HG02678 (cell line): Measurements from ENCODE around the gene DCN.

ENCODE experiments used
- ATAC-seq: cut with Tn5 transposase; IDR thresholded peaks from one replicate; pipeline ENCODE4 v1.9.1; 2021; ENCODE audit warnings: mild to moderate bottlenecking, moderate library complexity; ENCODE audit not compliant: unreplicated experiment

DCN gene

DNA sequence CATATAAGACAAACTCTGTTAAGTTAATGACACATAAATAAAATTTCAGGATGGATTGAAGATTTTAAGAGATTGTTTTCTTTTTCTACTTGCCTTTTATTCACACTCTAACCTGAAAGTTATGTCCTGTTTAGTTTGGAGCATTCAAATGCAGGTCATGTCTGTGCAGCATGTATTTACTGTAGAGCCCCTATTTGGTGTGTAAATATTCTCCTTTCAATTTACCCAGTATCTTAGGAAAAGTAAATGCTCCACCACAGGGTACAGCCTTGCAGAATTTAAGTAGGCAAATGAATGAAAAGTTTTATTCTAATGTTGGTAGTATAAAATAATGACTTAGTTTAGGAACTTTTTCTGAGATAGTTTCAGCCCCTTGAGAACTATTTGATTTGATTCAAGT lies 6.2 kb upstream of the DCN start:
- ATAC-seq: no peak

DNA sequence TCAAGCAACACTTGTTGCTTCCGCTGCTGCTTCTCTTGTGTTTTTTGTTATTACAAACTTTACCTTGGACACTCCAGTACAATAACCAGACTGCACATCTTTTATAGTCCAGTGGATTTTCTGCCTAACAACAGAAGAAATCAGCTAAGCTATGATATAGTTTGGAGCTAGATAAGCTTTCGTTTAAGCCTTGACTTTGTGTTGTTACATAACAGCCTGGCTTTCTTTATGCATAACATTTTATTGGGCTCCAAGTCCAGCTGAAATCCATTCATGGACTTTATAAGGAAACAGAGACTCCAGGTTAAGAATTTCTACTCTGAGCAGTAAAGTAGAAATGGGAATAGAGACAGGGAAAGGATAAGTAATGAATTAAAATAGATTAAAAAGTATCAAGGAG lies 3.5 kb upstream of the DCN start:
- ATAC-seq: no peak

DNA sequence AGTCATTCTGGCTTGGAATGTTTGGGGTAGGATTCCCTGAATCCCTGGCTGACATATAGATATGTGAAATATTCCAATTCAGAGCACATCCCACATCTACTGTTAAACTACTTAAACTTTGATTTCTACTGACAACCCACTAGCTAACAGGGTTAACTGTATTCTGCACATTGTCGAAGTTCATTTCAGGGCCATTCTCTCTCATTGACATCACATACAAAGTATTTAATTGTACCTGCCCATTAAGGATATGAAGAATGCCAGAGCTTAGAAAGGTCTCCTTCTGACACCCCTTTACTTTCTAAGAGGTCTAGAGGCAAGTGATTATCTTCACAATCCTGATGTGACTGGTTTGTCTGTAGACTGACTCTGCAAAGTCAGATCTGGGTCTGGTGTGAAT lies 2.8 kb upstream of the DCN start:
- no peak for ATAC-seq

DNA sequence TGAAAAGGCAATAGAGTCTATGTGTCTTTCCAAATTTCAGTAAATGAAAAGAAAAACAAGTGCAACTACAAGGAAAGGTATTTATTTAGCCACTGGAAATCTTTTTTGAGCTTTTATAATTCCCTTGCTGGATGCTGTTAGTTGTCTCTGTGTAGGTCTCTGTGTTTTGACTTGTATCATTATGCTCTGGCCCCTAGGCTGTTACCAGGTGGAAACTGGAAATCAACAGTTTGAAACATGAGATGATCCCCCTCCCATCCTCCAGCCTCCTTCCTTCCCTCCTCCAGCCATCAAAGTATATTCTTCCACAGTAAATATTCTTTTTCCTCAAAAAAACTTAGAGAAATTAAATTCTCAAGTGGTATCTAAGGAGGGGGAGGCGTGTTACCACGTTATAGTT lies 934 bp upstream of the DCN start:
- ATAC-seq: no peak

DNA sequence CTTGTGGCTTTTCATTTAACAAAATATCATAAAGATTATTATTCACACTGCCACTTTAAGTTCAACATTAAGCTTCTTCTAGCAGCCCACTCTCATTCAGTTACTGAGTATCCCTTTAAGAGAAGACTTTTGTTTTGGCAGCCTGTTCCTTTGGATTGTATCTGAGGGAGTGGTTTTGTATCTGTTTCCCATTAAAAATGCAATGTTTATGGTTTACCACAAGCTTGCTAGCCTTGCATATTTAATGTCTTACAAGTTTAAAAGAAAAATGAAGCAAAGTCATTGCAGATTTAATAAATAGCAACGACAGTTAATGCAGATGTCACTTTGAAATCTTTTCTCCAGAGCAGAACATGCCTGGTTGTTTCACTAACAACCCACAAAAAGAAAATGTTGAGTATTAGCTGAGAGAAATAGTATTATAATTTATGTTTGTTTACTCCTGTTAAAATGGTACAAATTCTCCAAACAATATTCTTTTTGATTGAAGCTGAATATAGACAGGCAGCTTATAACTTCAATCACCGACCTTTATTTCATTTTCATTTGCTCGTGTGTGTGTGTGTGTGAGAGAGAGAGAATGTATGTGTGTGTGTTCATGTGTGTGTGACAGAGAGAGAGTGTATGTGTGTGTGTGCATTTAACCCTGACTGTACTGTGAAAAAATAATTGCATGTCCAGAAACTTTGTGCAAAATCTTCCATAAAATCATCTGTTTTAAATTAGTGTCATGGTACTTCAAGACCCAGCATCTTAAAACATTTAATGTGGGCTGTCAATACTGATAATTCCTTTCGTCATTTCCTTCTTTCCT lies 1.8 kb downstream of the DCN start:
- no peak for ATAC-seq

DNA sequence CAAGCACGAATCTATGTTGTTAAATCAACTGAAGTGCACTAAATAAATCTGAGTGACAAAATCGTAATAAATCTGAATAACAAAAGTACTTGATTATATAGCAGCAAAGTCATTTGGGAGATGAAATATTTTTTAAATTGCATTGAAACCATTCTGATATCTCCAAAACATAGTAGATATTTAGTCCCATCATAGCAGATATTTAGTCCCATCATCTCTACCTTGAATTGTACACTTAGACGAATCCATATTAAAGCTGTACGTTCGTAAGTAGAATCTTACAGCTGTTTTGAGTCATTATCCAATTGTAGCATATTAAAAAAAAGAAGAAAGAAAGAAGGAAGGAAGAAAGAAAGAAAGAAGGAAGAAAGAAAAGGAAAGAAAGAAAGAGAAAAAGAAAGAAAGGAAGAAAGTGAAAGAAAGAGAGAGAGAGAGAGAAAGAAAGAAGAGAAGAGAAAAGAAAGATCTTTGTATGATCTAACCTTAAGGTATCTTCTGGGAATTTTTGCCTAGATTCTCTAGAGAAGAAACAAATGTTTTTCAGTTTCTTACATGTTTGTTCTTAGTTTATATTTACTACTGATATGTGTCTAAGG lies 2.6 kb downstream of the DCN start:
- ATAC-seq: no peak

DNA sequence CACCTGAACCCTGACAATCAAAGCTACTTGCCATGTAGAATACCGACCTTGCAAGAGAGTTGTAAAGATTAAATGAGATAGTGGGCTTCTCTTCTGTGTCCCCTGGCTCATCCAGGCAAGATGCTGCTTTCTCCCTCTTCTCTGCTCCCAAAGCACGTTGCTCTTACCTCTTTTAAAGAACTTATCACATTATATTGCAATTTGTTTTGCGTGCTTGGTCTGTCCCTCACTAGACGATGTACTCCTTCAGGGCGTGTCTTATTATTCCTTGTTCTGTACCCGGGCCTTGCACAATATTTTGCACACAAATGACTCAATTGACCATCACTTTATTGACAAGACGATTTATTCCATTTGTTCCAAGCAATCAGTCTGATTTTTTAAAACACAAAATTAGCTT lies 3.3 kb downstream of the DCN start:
- no peak for ATAC-seq

DNA sequence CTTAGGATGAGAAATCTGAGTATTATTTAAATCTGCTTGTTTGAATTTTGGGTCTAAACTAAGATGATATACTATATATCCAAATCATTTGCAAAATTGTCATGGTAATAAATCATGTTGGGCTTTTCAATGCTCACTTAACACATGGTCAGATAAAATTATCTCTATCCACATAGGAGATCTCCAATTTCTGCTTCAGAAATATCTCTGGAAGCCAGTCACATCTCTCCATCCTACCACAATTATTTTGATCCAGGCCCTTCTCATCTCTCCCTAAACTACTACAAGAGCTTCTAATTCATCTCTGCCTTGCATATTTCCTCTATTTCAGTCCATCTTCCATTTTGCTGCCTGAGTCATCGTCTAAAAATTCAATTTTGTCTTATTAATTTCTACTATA lies 3.8 kb downstream of the DCN start:
- no peak for ATAC-seq

DNA sequence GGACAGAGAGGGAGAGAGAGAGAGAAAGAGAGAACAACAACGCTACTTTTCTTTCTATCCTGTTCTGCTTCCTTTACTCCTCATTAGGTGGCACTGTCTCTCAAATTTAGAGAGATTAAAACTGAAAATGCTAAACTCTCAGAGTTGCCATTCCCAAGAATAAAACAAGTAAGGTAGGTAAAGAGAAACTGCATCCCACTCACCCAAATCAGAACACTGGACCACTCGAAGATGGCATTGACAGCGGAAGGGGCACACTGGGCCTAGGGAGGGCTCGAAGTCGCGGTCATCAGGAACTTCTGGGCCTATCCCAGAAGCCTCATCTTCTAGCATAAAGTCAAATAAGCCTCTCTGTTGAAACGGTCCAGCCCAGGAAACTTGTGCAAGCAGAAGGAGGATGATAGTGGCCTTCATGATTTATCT lies 4.5 kb downstream of the DCN start:
- no peak for ATAC-seq

DNA sequence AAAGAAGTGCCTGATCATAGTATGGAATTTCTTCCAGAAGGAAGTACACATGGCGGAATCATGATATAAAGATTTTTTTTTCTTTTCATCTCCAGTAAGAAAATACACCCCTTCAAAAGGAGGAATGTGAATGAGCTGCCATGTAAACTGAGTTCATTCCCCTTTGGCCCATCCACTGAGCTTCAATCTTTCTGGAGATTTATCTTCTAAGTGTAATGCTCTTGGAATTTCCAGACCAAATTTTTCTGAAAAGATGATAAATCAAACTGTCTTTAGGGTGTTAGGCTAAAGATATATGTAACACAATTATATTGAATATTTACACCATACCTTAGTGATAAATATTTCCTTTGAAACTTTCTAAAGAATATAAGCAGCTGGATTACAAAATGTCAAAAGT lies 5.2 kb downstream of the DCN start:
- ATAC-seq: no peak

DNA sequence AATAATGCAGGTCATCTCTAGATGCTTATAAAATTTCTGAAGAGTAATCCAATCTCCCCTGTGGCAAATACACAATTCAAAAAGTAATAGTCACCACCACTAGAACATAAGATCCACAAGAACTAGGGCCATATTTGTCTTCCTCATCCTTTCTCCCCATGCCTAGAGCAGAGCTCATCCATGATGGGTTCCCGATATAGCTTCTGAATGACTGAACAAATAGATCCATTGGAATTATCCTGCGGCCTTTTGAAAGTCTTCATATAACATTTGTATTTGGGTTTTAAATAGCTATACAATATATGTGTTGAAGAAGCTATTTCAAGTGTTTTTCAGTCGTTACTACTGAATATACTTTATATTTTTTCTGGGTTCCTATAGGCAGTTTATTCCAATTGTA lies 5.7 kb downstream of the DCN start:
- ATAC-seq: no peak

DNA sequence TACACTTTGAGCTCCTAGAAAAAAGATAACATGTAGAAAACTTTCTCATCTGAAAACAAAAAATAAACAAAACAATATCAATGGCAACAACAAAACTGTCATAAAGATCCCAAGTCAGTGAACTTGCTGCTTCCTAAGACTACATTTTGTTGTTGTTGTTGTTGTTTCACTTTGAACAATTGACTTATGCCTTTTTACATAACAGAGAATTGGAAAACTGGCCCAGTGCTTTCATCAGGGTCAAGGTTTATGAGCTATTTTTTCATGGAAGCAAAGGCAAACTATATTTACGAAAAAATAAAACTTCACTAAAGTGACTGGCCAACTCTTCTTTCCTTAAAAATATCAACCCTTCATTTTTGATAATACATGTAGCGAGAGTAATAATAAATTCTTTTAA lies 6.3 kb downstream of the DCN start:
- no peak for ATAC-seq

DNA sequence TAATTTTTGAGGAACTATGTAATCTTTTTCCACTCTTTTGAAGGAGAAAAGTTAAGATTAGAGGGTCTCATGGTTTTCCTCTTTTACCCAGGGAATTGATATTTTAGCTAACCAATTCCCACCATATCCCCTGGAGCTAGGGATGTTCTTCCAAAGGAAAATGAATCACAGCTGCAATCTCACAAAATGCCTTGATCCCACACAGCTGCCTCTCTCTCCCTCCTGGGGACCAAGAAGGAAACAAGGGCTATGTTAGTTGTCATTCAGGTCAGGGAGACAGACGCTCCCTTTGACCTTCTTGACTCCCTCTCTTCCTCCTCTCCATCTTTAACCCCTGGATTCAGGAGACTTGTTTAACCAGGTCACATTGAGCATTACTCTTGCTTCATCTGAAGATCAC lies 9.5 kb downstream of the DCN start:
- ATAC-seq: no peak

DNA sequence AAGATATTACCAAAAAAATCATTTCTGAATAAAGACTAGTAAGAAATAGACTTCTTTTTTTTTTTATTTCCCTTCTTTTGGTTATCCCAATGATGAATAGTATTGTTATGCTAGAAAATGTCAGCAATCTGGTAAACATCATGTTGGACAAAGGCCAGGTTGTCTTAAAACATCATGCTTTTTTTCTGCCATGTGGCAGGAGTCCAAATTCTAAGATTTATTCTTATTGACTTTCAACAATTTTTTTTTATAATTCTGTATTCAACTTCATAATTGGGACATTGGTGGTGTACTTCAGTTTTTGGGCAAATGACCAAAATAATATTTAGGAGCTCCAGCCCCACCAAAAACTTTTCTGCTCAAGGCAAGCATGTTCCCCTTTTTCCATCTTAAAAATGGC lies 10.5 kb downstream of the DCN start:
- no peak for ATAC-seq

DNA sequence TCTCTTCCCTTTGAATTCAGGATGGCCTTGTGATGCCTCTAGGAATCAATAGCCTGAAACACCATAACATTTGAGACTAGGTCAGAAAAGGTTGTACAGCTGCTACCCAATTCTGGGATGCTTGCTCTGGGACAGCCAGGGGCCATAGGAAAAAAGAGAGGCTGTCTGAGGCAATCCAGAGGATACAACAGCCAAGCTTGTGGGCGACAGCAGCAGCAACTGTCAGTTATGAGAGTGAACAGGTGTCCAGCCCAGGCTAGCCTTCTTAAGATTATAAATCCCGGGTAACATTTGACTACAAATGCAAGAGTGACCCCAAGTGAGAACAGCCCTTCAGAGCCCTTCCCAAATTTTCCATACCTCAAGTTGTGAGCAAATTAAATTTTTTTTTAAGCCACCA lies 11.1 kb downstream of the DCN start:
- ATAC-seq: no peak

DNA sequence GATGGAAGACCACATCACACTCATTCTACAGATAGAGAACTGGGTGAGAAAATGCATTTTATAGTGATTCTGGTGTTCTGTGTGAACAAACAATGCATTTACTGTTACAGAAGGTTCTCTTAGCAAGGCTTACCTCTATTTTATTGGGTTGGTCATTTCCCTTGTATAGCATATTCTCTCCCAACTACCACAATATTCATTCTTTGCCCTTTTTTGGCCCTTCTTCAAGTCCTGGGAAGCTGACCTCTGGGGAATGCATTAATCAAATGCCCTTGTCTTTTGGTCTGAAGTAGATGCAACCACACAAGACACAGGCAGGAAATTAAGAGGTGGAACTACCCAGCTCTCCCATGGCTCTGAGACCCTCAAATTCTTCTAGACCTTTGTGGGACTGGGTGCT lies 19.5 kb downstream of the DCN start:
- no peak for ATAC-seq

DNA sequence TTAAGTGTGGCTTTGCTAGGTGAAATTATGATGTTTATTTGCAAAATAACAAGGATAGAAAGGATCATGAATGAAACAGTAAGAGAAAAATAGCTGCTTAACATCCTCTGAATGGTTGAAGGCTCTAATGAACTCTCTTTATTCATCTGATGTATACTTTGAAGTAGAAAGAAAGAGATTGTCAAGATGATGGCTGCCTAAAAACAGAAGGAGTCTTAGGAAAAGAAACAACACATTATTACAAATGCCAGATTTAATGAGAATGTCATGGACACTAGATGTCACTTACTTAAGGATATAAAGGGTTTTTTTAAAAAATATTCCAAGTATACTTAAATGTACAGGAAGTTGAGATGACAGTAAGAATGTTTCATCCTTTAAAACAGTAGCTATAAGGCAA lies 21.6 kb downstream of the DCN start:
- no peak for ATAC-seq

DNA sequence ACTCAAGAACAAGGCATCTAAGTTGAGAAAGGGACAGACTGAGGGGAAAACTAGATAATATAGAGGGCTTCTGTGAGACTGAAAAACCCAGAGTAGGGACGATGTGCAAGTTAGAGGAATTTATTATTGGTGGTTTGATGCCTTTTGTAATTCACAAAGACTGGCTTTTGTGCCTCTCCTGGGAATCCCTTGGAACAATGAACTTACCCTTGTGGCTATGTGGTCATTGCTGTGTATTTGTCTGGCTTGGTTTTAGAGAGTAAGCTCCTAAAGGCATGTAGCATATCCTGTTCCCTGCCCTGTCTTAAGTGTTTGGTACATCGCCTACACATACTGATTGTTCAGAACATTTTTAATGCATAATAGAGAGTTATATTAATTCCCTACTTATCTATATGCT lies 26.6 kb downstream of the DCN start:
- no peak for ATAC-seq

DNA sequence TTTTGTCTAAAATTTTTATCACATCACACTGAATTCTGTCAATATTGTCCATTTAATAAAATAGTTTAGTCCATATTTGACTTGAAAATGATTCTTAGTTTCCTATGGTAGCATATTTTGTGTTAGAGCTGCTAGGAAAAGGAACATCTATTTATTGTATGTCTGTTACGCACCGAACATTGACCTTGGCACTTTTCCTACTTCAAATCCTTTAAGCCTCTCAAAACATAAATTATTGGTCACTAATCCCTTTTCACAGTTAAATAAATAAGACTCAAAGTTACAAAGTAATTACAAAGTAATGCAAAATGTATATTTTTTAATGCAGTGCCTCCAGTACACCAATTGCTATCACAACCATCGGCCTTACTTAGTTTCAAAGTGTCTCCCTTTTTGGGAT lies 28.5 kb downstream of the DCN start:
- no peak for ATAC-seq

DNA sequence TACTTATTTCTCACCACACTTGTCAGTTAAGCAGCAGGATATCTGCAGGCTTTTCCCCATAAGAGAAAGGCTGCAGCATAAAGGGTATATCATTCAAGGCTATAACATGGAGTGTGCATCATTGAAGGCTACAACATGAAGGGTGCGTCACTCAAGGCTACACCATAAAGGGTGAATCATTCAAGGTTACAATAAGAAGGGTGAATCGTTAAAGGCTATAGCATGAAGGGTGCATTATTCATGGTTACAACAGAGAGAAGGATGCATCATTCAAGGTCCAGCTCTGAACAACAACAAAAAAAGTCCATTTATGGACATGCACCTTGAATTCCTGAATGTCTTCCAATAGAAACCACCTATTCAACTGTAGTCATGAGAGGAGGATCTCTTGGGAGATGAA lies 38.6 kb downstream of the DCN start:
- no peak for ATAC-seq

DNA sequence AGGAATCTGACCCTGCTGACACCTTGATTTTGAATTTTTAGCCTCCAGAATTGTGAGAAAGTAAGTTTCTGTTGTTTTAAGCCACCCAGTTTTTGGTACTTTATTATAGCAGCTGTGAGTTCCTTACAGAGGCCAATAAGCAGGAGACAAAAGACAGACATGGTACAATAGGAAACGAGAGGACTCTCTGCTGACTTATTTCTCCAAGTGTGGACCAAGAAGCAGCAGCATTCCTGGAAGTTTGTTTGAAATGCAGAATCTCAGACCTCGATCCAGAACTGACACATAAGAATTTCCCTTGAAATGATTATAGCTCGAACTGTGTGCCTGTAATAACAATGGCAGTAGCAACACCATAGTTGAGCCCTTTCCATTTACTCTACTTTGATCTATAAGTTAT lies 39.4 kb downstream of the DCN start:
- no peak for ATAC-seq

DNA sequence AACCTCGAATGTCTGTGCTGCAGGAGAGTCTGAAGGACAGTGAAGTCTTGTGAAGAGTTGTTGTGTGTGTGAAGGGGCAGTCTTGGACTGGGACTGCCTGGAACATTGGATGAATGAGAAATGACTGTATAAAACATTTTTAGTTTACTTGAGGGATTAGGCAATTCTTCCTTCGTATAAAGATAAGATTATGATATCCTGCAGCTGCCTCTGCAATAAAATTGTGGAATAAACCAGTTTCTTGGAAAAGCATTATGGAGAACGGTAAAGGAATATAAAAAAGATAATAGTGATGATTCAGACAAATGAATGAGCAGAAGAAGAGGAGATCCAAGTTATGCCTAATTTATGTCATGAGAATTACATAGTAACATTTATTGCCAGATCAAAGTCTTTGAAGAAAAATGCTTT lies 40.4 kb downstream of the DCN start:
- no peak for ATAC-seq
